ENCODE measurements around the gene RXRA.

- TF ChIP-seq, protein P1, sequence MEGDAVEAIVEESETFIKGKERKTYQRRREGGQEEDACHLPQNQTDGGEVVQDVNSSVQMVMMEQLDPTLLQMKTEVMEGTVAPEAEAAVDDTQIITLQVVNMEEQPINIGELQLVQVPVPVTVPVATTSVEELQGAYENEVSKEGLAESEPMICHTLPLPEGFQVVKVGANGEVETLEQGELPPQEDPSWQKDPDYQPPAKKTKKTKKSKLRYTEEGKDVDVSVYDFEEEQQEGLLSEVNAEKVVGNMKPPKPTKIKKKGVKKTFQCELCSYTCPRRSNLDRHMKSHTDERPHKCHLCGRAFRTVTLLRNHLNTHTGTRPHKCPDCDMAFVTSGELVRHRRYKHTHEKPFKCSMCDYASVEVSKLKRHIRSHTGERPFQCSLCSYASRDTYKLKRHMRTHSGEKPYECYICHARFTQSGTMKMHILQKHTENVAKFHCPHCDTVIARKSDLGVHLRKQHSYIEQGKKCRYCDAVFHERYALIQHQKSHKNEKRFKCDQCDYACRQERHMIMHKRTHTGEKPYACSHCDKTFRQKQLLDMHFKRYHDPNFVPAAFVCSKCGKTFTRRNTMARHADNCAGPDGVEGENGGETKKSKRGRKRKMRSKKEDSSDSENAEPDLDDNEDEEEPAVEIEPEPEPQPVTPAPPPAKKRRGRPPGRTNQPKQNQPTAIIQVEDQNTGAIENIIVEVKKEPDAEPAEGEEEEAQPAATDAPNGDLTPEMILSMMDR (IDR thresholded peaks at IDR 0.05): no peak
- TF ChIP-seq POLR2A (IDR thresholded peaks at IDR 0.05): no peak
Observed at GRCh38 chr9:134422301-134423090, 96.2 kb downstream of the RXRA start.
